Liver (tissue), 9 donors: Measurements from ENCODE around the gene DEFB113. TPM values are rescaled to one million over a fixed set of nuclear protein-coding genes. Genes with fewer than 3 reads are reported as not detected.

Experiments
- DNase-seq: peaks from one replicate; pipeline ENCODE4 v3.0.0-alpha.2; 2017; ENCODE audit warnings: low spot score
- H3K27ac ChIP-seq, 2 donors: one replicate each; pipeline ENCODE4 v1.7.0; 2013; ENCODE audit warnings: inconsistent platforms in 2 of 2, low read length in 2 of 2, control low read depth in 1 of 2, low read depth in 1 of 2, mild to moderate bottlenecking in 1 of 2
- H3K27me3 ChIP-seq, 4 donors: one replicate each; pipeline versions ENCODE4 v1.6.1 to v1.7.0; 2013; ENCODE audit warnings: low read length in 3 of 4, inconsistent platforms in 1 of 4, mild to moderate bottlenecking in 1 of 4, moderate library complexity in 1 of 4; ENCODE audit not compliant: control insufficient read depth in 4 of 4, insufficient read depth in 4 of 4
- H3K36me3 ChIP-seq, 4 donors: one replicate each; pipeline versions ENCODE4 v1.6.1 to v1.7.0; 2013; ENCODE audit warnings: low read length in 3 of 4, mild to moderate bottlenecking in 3 of 4, low read depth in 1 of 4, moderate library complexity in 1 of 4; ENCODE audit not compliant: control insufficient read depth in 4 of 4, insufficient read depth in 3 of 4
- H3K4me1 ChIP-seq, 4 donors: one replicate each; pipeline versions ENCODE4 v1.6.1 to v1.7.0; 2013; ENCODE audit warnings: low read length in 3 of 4, mild to moderate bottlenecking in 3 of 4, moderate library complexity in 1 of 4; ENCODE audit not compliant: control insufficient read depth in 4 of 4, insufficient read depth in 4 of 4
- H3K4me3 ChIP-seq, 3 donors: one replicate each; pipeline versions ENCODE4 v1.6.1 to v1.7.0; 2013; ENCODE audit warnings: low read length in 3 of 3, control low read depth in 1 of 3, low read depth in 1 of 3, mild to moderate bottlenecking in 1 of 3
- H3K9ac ChIP-seq, 2 donors: one replicate each; pipeline ENCODE4 v1.7.0; 2013; ENCODE audit warnings: low read length in 2 of 2, mild to moderate bottlenecking in 2 of 2, moderate library complexity in 2 of 2, control low read depth in 1 of 2, low read depth in 1 of 2
- H3K9me3 ChIP-seq, 4 donors: one replicate each; pipeline versions ENCODE4 v1.6.1 to v1.7.0; 2013; ENCODE audit warnings: low read length in 3 of 4; ENCODE audit not compliant: control insufficient read depth in 4 of 4
- EGR1 ChIP-seq, 2 donors: IDR thresholded peaks; 2 replicates each; pipeline ENCODE4 v1.6.1; 2016 to 2018; ENCODE audit warnings: antibody characterized with exemption in 2 of 2, low read depth in 2 of 2
- FOXA1 ChIP-seq: IDR thresholded peaks from 2 replicates; pipeline ENCODE4 v1.6.1; 2016; ENCODE audit warnings: antibody characterized with exemption
- FOXA2 ChIP-seq: IDR thresholded peaks from 2 replicates; pipeline ENCODE4 v1.6.1; 2016; ENCODE audit warnings: antibody characterized with exemption
- GABPA ChIP-seq, 2 donors: IDR thresholded peaks in 1 of 2; conservative IDR thresholded peaks in 1 of 2; 2 replicates each; pipeline ENCODE4 v1.6.1; 2016; ENCODE audit warnings: antibody characterized with exemption in 2 of 2, mild to moderate bottlenecking in 1 of 2, moderate library complexity in 1 of 2
- HNF4A ChIP-seq, 2 donors: conservative IDR thresholded peaks; 2 replicates each; pipeline ENCODE4 v1.6.1; 2016; ENCODE audit warnings: antibody characterized with exemption in 2 of 2, mild to moderate bottlenecking in 2 of 2
- HNF4G ChIP-seq: IDR thresholded peaks from 2 replicates; pipeline ENCODE4 v1.6.1; 2016; ENCODE audit warnings: antibody characterized with exemption
- JUND ChIP-seq, 2 donors: IDR thresholded peaks; 2 replicates each; pipeline ENCODE4 v1.6.1; 2016; ENCODE audit warnings: antibody characterized with exemption in 2 of 2
- MAX ChIP-seq: IDR thresholded peaks from 2 replicates; pipeline ENCODE4 v1.6.1; 2016; ENCODE audit warnings: antibody characterized with exemption
- NR2F2 ChIP-seq: IDR thresholded peaks from 2 replicates; pipeline ENCODE4 v1.6.1; 2016; ENCODE audit warnings: antibody characterized with exemption
- RAD21 ChIP-seq, 2 donors: IDR thresholded peaks; 2 replicates each; pipeline ENCODE4 v1.6.1; 2016; ENCODE audit warnings: antibody characterized with exemption in 2 of 2, mild to moderate bottlenecking in 2 of 2
- REST ChIP-seq: IDR thresholded peaks from 2 replicates; pipeline ENCODE4 v1.6.1; 2016; ENCODE audit warnings: antibody characterized with exemption, mild to moderate bottlenecking
- RXRA ChIP-seq, 2 donors: IDR thresholded peaks; 2 replicates each; pipeline ENCODE4 v1.6.1; 2017 to 2018; ENCODE audit warnings: antibody characterized with exemption in 2 of 2, mild to moderate bottlenecking in 1 of 2
- SP1 ChIP-seq: IDR thresholded peaks from 2 replicates; pipeline ENCODE4 v1.6.1; 2018; ENCODE audit warnings: antibody characterized with exemption, mild to moderate bottlenecking
- TAF1 ChIP-seq: conservative IDR thresholded peaks from 2 replicates; pipeline ENCODE4 v1.6.1; 2016; ENCODE audit warnings: antibody characterized with exemption, mild to moderate bottlenecking
- YY1 ChIP-seq: IDR thresholded peaks from 2 replicates; pipeline ENCODE4 v1.6.1; 2016; ENCODE audit warnings: antibody characterized with exemption, mild to moderate bottlenecking
- WGBS: extraction: QIAGEN DNeasy Blood & Tissue Kit; methylation state at CpG from one replicate; pipeline ENCODE4 v1.1.7; 2013; 5-methylcytosine and 5-hydroxymethylcytosine counted together
- polyA plus RNA-seq, 2 donors: library from polyadenylated mRNA; stranded (reverse) in 1 of 2; unstranded in 1 of 2; fragments of 200-250 nt in 1 of 2; fragments of >200 nt in 1 of 2; fragmentation: Nextera tagmentation in 1 of 2; extraction: Ambion mirVana in 1 of 2; gene quantifications; one replicate each; pipeline versions ENCODE4 v1.2.1 to v1.2.3, GENCODE V29; 2013 to 2015
- total RNA-seq, 2 donors: library from RNA; depleted of rRNA; stranded (reverse); fragments of >200 nt; gene quantifications; one replicate each; pipeline ENCODE4 v1.2.3, GENCODE V29; 2014
- TF ChIP-seq, protein P1 (sequence below): IDR thresholded peaks from 2 replicates; pipeline ENCODE4 v1.6.1; 2016; ENCODE audit warnings: antibody characterized with exemption
- TF ChIP-seq, protein P2 (sequence below): IDR thresholded peaks from 2 replicates; pipeline ENCODE4 v1.6.1; 2016; ENCODE audit warnings: antibody characterized with exemption
- TF ChIP-seq, protein P3 (sequence below): fragments of 150-350 bp; IDR thresholded peaks from 2 replicates; pipeline ENCODE4 v1.5.1; 2017; ENCODE audit warnings: improper control_type of control experiment, low read depth, low read length; ENCODE audit not compliant: missing input control
- donor health status: healthy.
- donor health status: healthy.
- donor health status: healthy.
- donor health status: healthy.
- donor health status: healthy.

Gene DEFB113
- total and polyA plus RNA-seq, 4 donors, result not detected

DNA sequence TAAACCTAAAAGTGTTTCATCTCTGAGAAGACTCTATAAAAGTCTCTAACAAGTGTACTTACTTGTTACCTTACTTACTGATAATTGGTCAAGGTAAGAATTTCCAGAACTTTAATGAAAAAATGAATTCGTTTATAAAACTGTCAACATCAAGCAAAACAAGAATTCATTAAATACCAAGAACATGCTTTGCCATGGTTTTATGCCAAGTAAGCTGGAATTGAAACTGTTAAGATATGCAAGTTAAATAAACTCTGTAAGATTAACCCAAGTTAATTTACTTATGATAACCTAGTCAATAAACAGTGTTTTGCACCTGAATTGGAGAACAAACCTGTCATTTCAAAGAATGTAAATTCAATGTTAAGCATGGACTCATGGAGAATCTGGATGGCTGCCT lies 17.1 kb upstream of the DEFB113 start:
- no peaks in the 10 kb centered on the region for H3K9me3 ChIP-seq
- no peak overlapping the region for H3K9ac ChIP-seq
- 67% methylated on average over 1 of the region's 1 CpG for WGBS
- no peak overlapping the region for H3K4me3 ChIP-seq
- no peak for DNase-seq
- TF ChIP-seq FOXA2 (no peak), GABPA (IDR thresholded peaks at IDR 0.05 in 1 of 2, conservative IDR thresholded peaks at IDR 0.05 in 1 of 2) (no peak), REST (no peak), JUND (IDR thresholded peaks at IDR 0.05) (no peak), HNF4G (no peak), RXRA (IDR thresholded peaks at IDR 0.05) (no peak), TAF1 (no peak), YY1 (no peak), RAD21 (IDR thresholded peaks at IDR 0.05) (no peak), EGR1 (IDR thresholded peaks at IDR 0.05; ENCODE audit: low read depth in 2 of 2) (no peak), HNF4A (conservative IDR thresholded peaks at IDR 0.05) (no peak), SP1 (no peak)
- TF ChIP-seq, protein P1, sequence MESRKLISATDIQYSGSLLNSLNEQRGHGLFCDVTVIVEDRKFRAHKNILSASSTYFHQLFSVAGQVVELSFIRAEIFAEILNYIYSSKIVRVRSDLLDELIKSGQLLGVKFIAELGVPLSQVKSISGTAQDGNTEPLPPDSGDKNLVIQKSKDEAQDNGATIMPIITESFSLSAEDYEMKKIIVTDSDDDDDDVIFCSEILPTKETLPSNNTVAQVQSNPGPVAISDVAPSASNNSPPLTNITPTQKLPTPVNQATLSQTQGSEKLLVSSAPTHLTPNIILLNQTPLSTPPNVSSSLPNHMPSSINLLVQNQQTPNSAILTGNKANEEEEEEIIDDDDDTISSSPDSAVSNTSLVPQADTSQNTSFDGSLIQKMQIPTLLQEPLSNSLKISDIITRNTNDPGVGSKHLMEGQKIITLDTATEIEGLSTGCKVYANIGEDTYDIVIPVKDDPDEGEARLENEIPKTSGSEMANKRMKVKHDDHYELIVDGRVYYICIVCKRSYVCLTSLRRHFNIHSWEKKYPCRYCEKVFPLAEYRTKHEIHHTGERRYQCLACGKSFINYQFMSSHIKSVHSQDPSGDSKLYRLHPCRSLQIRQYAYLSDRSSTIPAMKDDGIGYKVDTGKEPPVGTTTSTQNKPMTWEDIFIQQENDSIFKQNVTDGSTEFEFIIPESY, result no peak
- TF ChIP-seq, protein P2, sequence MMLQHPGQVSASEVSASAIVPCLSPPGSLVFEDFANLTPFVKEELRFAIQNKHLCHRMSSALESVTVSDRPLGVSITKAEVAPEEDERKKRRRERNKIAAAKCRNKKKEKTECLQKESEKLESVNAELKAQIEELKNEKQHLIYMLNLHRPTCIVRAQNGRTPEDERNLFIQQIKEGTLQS, result no peak
- TF ChIP-seq, protein P3, sequence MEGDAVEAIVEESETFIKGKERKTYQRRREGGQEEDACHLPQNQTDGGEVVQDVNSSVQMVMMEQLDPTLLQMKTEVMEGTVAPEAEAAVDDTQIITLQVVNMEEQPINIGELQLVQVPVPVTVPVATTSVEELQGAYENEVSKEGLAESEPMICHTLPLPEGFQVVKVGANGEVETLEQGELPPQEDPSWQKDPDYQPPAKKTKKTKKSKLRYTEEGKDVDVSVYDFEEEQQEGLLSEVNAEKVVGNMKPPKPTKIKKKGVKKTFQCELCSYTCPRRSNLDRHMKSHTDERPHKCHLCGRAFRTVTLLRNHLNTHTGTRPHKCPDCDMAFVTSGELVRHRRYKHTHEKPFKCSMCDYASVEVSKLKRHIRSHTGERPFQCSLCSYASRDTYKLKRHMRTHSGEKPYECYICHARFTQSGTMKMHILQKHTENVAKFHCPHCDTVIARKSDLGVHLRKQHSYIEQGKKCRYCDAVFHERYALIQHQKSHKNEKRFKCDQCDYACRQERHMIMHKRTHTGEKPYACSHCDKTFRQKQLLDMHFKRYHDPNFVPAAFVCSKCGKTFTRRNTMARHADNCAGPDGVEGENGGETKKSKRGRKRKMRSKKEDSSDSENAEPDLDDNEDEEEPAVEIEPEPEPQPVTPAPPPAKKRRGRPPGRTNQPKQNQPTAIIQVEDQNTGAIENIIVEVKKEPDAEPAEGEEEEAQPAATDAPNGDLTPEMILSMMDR, result no peak
- H3K27ac ChIP-seq, result no peak overlapping the region
- H3K36me3 ChIP-seq, result no peaks in the 10 kb centered on the region
- H3K4me1 ChIP-seq, result no peaks in the 10 kb centered on the region
- no peaks in the 10 kb centered on the region for H3K27me3 ChIP-seq

- no peaks in the 10 kb centered on the region for H3K36me3 ChIP-seq
- WGBS, result 92% methylated on average over 2 of the region's 2 CpGs
- H3K9ac ChIP-seq, result no peak overlapping the region
- no peaks in the 10 kb centered on the region for H3K9me3 ChIP-seq
- H3K4me1 ChIP-seq, result peaks cover 0 to 3% (median 0%) of the 10 kb centered on the region in 4 donors
- H3K27me3 ChIP-seq, result no peaks in the 10 kb centered on the region
- no peak for DNase-seq
- no peak overlapping the region for H3K4me3 ChIP-seq
- H3K27ac ChIP-seq, result no peak overlapping the region
- TF ChIP-seq JUND (IDR thresholded peaks at IDR 0.05), result no peak
- no peak for TF ChIP-seq TAF1
- no peak for TF ChIP-seq YY1
- TF ChIP-seq FOXA2, result no peak
- TF ChIP-seq EGR1 (IDR thresholded peaks at IDR 0.05; ENCODE audit: low read depth in 2 of 2), result no peak
- no peak for TF ChIP-seq MAX
- TF ChIP-seq, protein P1, result no peak
- TF ChIP-seq, protein P2, result no peak
- TF ChIP-seq RAD21 (IDR thresholded peaks at IDR 0.05), result no peak
- no peak for TF ChIP-seq REST
- TF ChIP-seq FOXA1, result no peak
- no peak for TF ChIP-seq GABPA (IDR thresholded peaks at IDR 0.05 in 1 of 2, conservative IDR thresholded peaks at IDR 0.05 in 1 of 2)
- TF ChIP-seq NR2F2, result no peak
- no peak for TF ChIP-seq RXRA (IDR thresholded peaks at IDR 0.05)
- no peak for TF ChIP-seq HNF4G
Observed at GRCh38 chr6:49982046-49982445, 12.6 kb upstream of the DEFB113 start.
